Endodermal cell (in vitro differentiated cells): ENCODE results near the gene SPRR2E. TPM values are rescaled to one million over a fixed set of nuclear protein-coding genes. Genes with fewer than 3 reads are reported as not detected.
A peak's percentile ranks its signal among the peaks of the same experiment; 100 is the strongest.
"Not testable (repeated sequence)": the region's sequence is repeated elsewhere in the genome, so short reads cannot be mapped to it uniquely, and the experiment has no call there.

Experiments used
- DNase-seq: peaks from one replicate; pipeline ENCODE4 v3.0.0-alpha.2; 2017
- H3K27ac ChIP-seq: 2 replicates; pipeline ENCODE4 v1.5.1; 2013; ENCODE audit warnings: mild to moderate bottlenecking, low read depth, low read length, moderate library complexity
- H3K27me3 ChIP-seq: 2 replicates; pipeline ENCODE4 v1.6.1; 2013; ENCODE audit warnings: mild to moderate bottlenecking, low read length, moderate library complexity; ENCODE audit not compliant: insufficient read depth, control insufficient read depth, poor library complexity, severe bottlenecking
- H3K36me3 ChIP-seq: 2 replicates; pipeline ENCODE4 v1.7.0; 2013; ENCODE audit warnings: mild to moderate bottlenecking, low read length, moderate library complexity; ENCODE audit not compliant: control insufficient read depth, insufficient read depth
- H3K4me1 ChIP-seq: one replicate; pipeline ENCODE4 v1.7.0; 2013; ENCODE audit warnings: low read length; ENCODE audit not compliant: control insufficient read depth, insufficient read depth
- H3K4me3 ChIP-seq: 2 replicates; pipeline ENCODE4 v1.5.1; 2013; ENCODE audit warnings: mild to moderate bottlenecking, low read length, moderate library complexity
- H3K9ac ChIP-seq: 2 replicates; pipeline ENCODE4 v1.6.1; 2013; ENCODE audit warnings: mild to moderate bottlenecking, low read length, moderate library complexity; ENCODE audit not compliant: poor library complexity, severe bottlenecking; ENCODE audit errors: extremely low read depth
- H3K9me3 ChIP-seq: 2 replicates; pipeline ENCODE4 v1.6.1; 2013; ENCODE audit warnings: mild to moderate bottlenecking, low read length, moderate library complexity; ENCODE audit not compliant: control insufficient read depth
- H3K27ac Mint-ChIP-seq: 2 replicates; pipeline ENCODE4 v1.8.0; 2020; ENCODE audit warnings: mixed read lengths
- H3K27me3 Mint-ChIP-seq: 2 replicates; pipeline ENCODE4 v1.8.0; 2021; ENCODE audit warnings: mild to moderate bottlenecking, mixed read lengths; ENCODE audit not compliant: insufficient read depth
- H3K36me3 Mint-ChIP-seq: 2 replicates; pipeline ENCODE4 v1.8.0; 2020; ENCODE audit warnings: low read depth, mixed read lengths
- H3K4me1 Mint-ChIP-seq: 2 replicates; pipeline ENCODE4 v1.8.0; 2020; ENCODE audit warnings: mixed read lengths
- H3K4me3 Mint-ChIP-seq: 2 replicates; pipeline ENCODE4 v1.8.0; 2020; ENCODE audit warnings: mild to moderate bottlenecking, moderate library complexity, mixed read lengths
- H3K9me3 Mint-ChIP-seq: 2 replicates; pipeline ENCODE4 v1.8.0; 2020; ENCODE audit warnings: mild to moderate bottlenecking, mixed read lengths
- CTCF ChIP-seq: fragments of 200-600 bp; sonication (generic); conservative IDR thresholded peaks from 2 replicates; pipeline ENCODE4 v1.5.0; 2021; ENCODE audit warnings: antibody characterized with exemption, mild to moderate bottlenecking
- WGBS, 2 experiments: methylation state at CpG; one replicate each; pipeline versions ENCODE4 v1.1.5 to v1.1.7; 2013; ENCODE audit warnings: missing lambda C conversion rate in 2 of 2, mixed read lengths in 1 of 2; ENCODE audit not compliant: insufficient coverage in 1 of 2, insufficient read length in 1 of 2; 5-methylcytosine and 5-hydroxymethylcytosine counted together
- total RNA-seq, 2 donors: library from RNA; stranded (reverse); fragmentation: NEBNext Ultra II Directional in 1 of 2; extraction: Animal tissue kit (Norgen Biotek cat#: 25700) in 1 of 2; gene quantifications; 2 replicates in 1 of 2; 3 replicates in 1 of 2; pipeline ENCODE4 v1.2.1, GENCODE V29; 2021

SPRR2E gene
- total RNA-seq, 2 donors from 2014 or later, result not detected

GRCh38 chr1:153058154-153058553 lies 36.2 kb downstream of the SPRR2E start:
- no peaks in the 10 kb centered on the region for H3K36me3 Mint-ChIP-seq
- TF ChIP-seq CTCF, result no peak
- H3K9ac ChIP-seq, result no peak overlapping the region
- no peak overlapping the region for H3K4me3 Mint-ChIP-seq
- peaks cover 2% of the 10 kb centered on the region for H3K9me3 Mint-ChIP-seq
- no peak overlapping the region for H3K27ac Mint-ChIP-seq
- H3K27me3 Mint-ChIP-seq, result peaks cover 2% of the 10 kb centered on the region
- no peak for DNase-seq
- H3K4me1 Mint-ChIP-seq, result peaks cover 3% of the 10 kb centered on the region
- no CpG with 5 or more reads among the region's 2 CpGs for WGBS, 2 experiments
- H3K4me3 ChIP-seq, result no peak overlapping the region
- no peaks in the 10 kb centered on the region for H3K9me3 ChIP-seq
- no peaks in the 10 kb centered on the region for H3K4me1 ChIP-seq
- H3K27ac ChIP-seq, result no peak overlapping the region
- no peaks in the 10 kb centered on the region for H3K27me3 ChIP-seq
- H3K36me3 ChIP-seq, result no peaks in the 10 kb centered on the region

- Mint-ChIP-seq H3K36me3 (no peaks in the 10 kb centered on the region), H3K9me3 (peaks cover 7% of the 10 kb centered on the region), H3K27me3 (peaks cover 3% of the 10 kb centered on the region), H3K4me3 (no peak within 1 kb of the TSS), H3K27ac (no peak within 1 kb of the TSS), H3K4me1 (peaks cover 3% of the 10 kb centered on the region)
- Histone ChIP-seq H3K4me3 (no peak within 1 kb of the TSS), H3K9me3 (no peaks in the 10 kb centered on the region), H3K36me3 (no peaks in the 10 kb centered on the region), H3K27me3 (no peaks in the 10 kb centered on the region), H3K27ac (no peak within 1 kb of the TSS), H3K9ac (no peak within 1 kb of the TSS), H3K4me1 (no peaks in the 10 kb centered on the region)
- no peak for TF ChIP-seq CTCF
- no peak for DNase-seq
- 79% methylated on average over 2 of the region's 2 CpGs; no CpG with 5 or more reads in 1 of the 2 experiments for WGBS, 2 experiments
These were observed 37.0 kb downstream of the SPRR2E start, which contains the start of gene SPRR2A for GRCh38 chr1:153057375-153057774. Gene SPRR2A (minus strand): TSS chr1:153057512. CDS start chr1:153056735, 777 bp downstream.

DNA sequence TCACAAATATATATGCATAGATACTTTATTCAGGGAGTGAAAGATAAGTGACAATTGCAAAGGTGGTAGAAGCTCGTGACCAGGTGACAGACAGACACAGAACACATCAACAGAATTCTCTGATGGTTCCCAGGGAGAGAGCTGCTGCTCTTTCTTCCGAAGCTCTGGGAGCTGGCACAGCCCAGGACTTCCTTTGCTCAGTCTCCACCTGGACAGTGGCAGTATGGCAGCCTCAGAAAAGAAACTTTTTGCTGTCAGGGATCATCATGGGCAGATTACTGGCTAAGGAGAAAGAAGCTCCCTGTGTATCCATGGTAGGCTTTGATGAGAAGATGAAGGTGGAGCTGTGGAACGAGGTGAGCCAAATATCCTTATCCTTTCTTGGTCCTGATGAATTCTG lies 38.2 kb downstream of the SPRR2E start:
- H3K4me3 ChIP-seq, H3K27ac Mint-ChIP-seq, H3K27ac ChIP-seq, H3K4me1 Mint-ChIP-seq, DNase-seq, H3K36me3 Mint-ChIP-seq, H3K9me3 ChIP-seq, H3K27me3 ChIP-seq, H3K4me1 ChIP-seq, H3K9me3 Mint-ChIP-seq, H3K4me3 Mint-ChIP-seq, H3K36me3 ChIP-seq, H3K9ac ChIP-seq: not testable (repeated sequence)
- TF ChIP-seq CTCF, result peak; percentile 21
- H3K27me3 Mint-ChIP-seq, result peaks cover 10% of the 10 kb centered on the region
- 69% methylated on average over 3 of the region's 3 CpGs; no CpG with 5 or more reads in 1 of the 2 experiments for WGBS, 2 experiments
